Heart left ventricle (tissue), 16 donors: ENCODE data around the gene ABCG5. TPM values are rescaled to one million over a fixed set of nuclear protein-coding genes. Genes with fewer than 3 reads are reported as not detected.

Experiments
- ATAC-seq, 4 donors: fragments of 200-7000 bp; cut with Tn5 transposase; one replicate each; pipeline ENCODE4 v1.9.1; 2020 to 2022; ENCODE audit warnings: moderate library complexity in 4 of 4, mild to moderate bottlenecking in 3 of 4, moderate number of reproducible peaks in 1 of 4
- DNase-seq, 5 donors: peaks; one replicate each; pipeline ENCODE4 v3.0.0-alpha.2; 2020
- H3K27ac ChIP-seq, 12 donors: fragments of 200-600 bp; sonication (generic) in 4 of 12; one replicate each; pipeline versions ENCODE4 v1.5.0 to v1.8.0; 2016 to 2022; ENCODE audit warnings: mild to moderate bottlenecking in 2 of 12
- H3K27me3 ChIP-seq, 9 donors: fragments of 200-600 bp; sonication (generic) in 2 of 9; one replicate each; pipeline versions ENCODE4 v1.5.1 to v1.8.0; 2016 to 2022; ENCODE audit warnings: mild to moderate bottlenecking in 3 of 9
- H3K36me3 ChIP-seq, 9 donors: fragments of 200-600 bp; sonication (generic) in 2 of 9; one replicate each; pipeline versions ENCODE4 v1.5.0 to v1.8.0; 2018 to 2022; ENCODE audit warnings: mild to moderate bottlenecking in 2 of 9
- H3K4me1 ChIP-seq, 12 donors: fragments of 200-600 bp; sonication (generic) in 4 of 12; one replicate each; pipeline versions ENCODE4 v1.5.0 to v1.8.0; 2016 to 2022; ENCODE audit warnings: mild to moderate bottlenecking in 3 of 12
- H3K4me3 ChIP-seq, 12 donors: fragments of 200-600 bp; sonication (generic) in 4 of 12; one replicate each; pipeline versions ENCODE4 v1.5.0 to v1.8.0; 2017 to 2022; ENCODE audit warnings: mild to moderate bottlenecking in 9 of 12, moderate library complexity in 4 of 12
- H3K9me3 ChIP-seq, 12 donors: fragments of 200-600 bp; sonication (generic) in 4 of 12; one replicate each; pipeline versions ENCODE4 v1.5.0 to v1.8.0; 2016 to 2022; ENCODE audit warnings: mild to moderate bottlenecking in 1 of 12
- POLR2A ChIP-seq, 2 donors: fragments of 450-650 bp; IDR thresholded peaks; one replicate each; pipeline ENCODE4 v1.6.1; 2017; ENCODE audit warnings: antibody characterized with exemption in 2 of 2, mild to moderate bottlenecking in 2 of 2, moderate library complexity in 2 of 2
- WGBS, 4 donors: extraction: QIAGEN DNeasy Blood & Tissue Kit in 2 of 4; methylation state at CpG; one replicate each; pipeline versions ENCODE4 v1.1.5 to v1.1.7; 2013 to 2018; 5-methylcytosine and 5-hydroxymethylcytosine counted together
- intact Hi-C, 10 donors: fragments of 100-400 bp; cut with DNase I; formaldehyde crosslinking; loops; one replicate each; pipeline versions ENCODE4 v1.11.1 to v1.14.2; 2022
- polyA plus RNA-seq, 2 donors: library from polyadenylated mRNA; stranded (reverse); fragments of 200-250 nt; gene quantifications; one replicate each; pipeline ENCODE4 v1.2.3, GENCODE V29; 2013
- total RNA-seq, 9 donors: library from RNA; depleted of rRNA in 2 of 9; stranded (reverse); fragments of >200 nt in 2 of 9; fragmentation: NEBNext Ultra II Directional in 3 of 9; extraction: Animal tissue kit (Norgen Biotek cat#: 25700) in 3 of 9; gene quantifications; one replicate each; pipeline versions ENCODE4 v1.1.0 to v1.2.4, GENCODE V29; 2016 to 2023
- TF ChIP-seq, protein P1 (sequence below), 12 donors: fragments of 200-600 bp; sonication (generic) in 4 of 12; IDR thresholded peaks; one replicate each; pipeline versions ENCODE4 v1.5.0 to v1.8.0; 2018 to 2022; ENCODE audit warnings: antibody characterized with exemption in 12 of 12, mild to moderate bottlenecking in 5 of 12
- donor health status: ischemic (EF 13 %, LVEDD 7.1; RV severe dilation, severe dysfunction).
- donor health status: healthy with polysubstance abuse.
- donor health status: DM: no; HTN: yes; CAD: no.
- donor health status: DM: no; HTN: no; CAD: no.
- donor health status: ischemic (EF 25% LVEDD 6.9; RV normal size, moderate dysfunction).
- donor health status: ischemic (EF 25% LVEDD 5.7; RV mildly dilated, moderate dysfunction).
- donor health status: healthy.
- donor health status: DM: yes; HTN: yes; CAD: no.
- donor health status: ischemic (EF 35%, LVEDD 5.7; RV mildly dilated, moderate dysfunction).
- donor health status: nonischemic (EF 11% LVEDD 7.7; RV severe dilation, severe dysfunction).
- donor health status: DM: yes; HTN: yes; CAD: no.
- donor health status: PGD.
- donor health status: ischemic (EF 29% LVEDD 5.4; RV normal size, mild dysfunction).
- donor health status: nonischemic (EF 23%, LVEDD 6.1; RV moderate dilation, normal function).

ABCG5 gene
- total and polyA plus RNA-seq, 11 donors: not detected

DNA sequence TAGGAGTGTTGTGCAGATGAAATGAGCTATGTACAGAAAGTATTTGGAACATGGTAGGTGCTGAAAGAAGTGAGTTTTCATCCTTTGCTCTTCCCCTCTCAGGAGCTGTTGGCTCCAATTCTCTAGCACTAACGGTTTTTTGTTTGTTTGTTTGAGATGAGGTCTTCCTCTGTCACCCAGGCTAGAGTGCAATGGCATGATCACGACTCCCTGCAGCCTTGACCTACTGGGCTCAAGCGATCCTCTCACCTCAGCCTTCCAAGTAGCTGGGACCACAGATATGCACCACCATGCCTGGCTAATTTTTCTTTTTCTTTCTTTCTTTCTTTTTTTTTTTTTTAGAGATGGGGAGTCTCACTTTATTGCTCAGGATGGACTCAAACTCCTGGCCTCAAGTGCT lies 12.8 kb downstream of the ABCG5 start:
- DNase-seq (no peak), ATAC-seq (no peak)
- H3K27me3 ChIP-seq: peaks cover 0 to 21% (median 0%) of the 10 kb centered on the region in 9 donors
- TF ChIP-seq, protein P1, sequence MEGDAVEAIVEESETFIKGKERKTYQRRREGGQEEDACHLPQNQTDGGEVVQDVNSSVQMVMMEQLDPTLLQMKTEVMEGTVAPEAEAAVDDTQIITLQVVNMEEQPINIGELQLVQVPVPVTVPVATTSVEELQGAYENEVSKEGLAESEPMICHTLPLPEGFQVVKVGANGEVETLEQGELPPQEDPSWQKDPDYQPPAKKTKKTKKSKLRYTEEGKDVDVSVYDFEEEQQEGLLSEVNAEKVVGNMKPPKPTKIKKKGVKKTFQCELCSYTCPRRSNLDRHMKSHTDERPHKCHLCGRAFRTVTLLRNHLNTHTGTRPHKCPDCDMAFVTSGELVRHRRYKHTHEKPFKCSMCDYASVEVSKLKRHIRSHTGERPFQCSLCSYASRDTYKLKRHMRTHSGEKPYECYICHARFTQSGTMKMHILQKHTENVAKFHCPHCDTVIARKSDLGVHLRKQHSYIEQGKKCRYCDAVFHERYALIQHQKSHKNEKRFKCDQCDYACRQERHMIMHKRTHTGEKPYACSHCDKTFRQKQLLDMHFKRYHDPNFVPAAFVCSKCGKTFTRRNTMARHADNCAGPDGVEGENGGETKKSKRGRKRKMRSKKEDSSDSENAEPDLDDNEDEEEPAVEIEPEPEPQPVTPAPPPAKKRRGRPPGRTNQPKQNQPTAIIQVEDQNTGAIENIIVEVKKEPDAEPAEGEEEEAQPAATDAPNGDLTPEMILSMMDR (IDR thresholded peaks at IDR 0.05): no peak
- TF ChIP-seq POLR2A (IDR thresholded peaks at IDR 0.05): no peak
- H3K27ac ChIP-seq: no peak overlapping the region
- no peaks in the 10 kb centered on the region for H3K36me3 ChIP-seq
- 75 to 77% (median 77%) methylated on average over 3 of the region's 3 CpGs for WGBS, 4 donors
- no peaks in the 10 kb centered on the region for H3K9me3 ChIP-seq
- H3K4me1 ChIP-seq: no peaks in the 10 kb centered on the region
- no peak overlapping the region for H3K4me3 ChIP-seq
- intact Hi-C loops: no loop called here

DNA sequence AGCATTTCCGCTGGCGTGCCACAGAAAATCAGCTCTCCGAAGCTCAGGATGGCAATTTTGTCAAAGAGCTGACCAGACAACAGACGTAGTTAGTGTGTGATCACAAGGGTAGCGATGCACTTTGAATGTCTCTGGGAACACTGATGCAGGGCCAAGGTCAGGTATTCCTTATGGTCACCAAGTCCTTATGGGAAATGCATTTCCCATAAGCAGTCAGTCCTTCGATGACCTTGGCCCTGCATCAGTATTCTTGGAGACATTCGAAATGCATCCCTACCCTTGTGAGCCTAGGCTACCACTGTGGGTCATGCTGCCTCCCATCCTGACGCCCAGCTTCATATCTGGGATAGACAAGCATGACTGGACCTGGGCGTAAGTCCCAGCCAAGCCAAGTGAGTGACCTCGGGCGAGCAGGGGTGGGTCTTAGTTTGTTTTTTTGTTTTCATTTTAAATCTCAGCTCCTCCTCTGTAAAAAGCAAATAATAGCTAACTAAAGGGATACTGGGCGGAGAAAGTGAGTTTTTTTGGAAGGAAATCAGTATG lies 13.6 kb downstream of the ABCG5 start:
- no peaks in the 10 kb centered on the region for H3K9me3 ChIP-seq
- DNase-seq: no peak
- WGBS, 4 donors: 84 to 88% (median 86%) methylated on average over 12 of the region's 12 CpGs
- peaks cover 0 to 13% (median 0%) of the 10 kb centered on the region in 9 donors for H3K27me3 ChIP-seq
- H3K4me3 ChIP-seq: no peak overlapping the region
- H3K4me1 ChIP-seq: no peaks in the 10 kb centered on the region
- ATAC-seq: no peak
- intact Hi-C loops: no loop called here
- H3K27ac ChIP-seq: no peak overlapping the region
- no peaks in the 10 kb centered on the region for H3K36me3 ChIP-seq
- TF ChIP-seq, protein P1 (IDR thresholded peaks at IDR 0.05): no peak
- no peak for TF ChIP-seq POLR2A (IDR thresholded peaks at IDR 0.05)

DNA sequence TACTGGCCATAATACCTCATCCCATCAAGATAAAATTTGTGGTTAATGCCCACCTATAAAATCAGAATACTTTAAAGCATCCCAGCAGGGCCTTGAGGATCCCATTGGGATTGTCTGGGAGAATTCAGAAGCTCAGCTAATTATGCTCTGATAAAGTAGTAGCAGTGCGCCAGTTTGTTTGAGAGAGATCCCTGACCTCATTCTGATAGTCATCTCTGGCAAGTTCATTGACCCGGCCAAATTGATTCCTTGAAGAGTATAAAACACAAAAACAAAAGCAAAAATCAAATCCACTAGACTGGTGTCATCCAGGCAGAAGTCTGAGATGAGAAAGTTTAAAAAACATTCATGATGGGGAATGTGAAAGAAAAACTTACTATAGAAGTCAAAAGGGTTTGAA lies 14.1 kb downstream of the ABCG5 start:
- Histone ChIP-seq H3K4me3 (no peak overlapping the region), H3K27ac (no peak overlapping the region), H3K9me3 (no peaks in the 10 kb centered on the region), H3K36me3 (no peaks in the 10 kb centered on the region), H3K27me3 (peaks cover 0 to 8% (median 0%) of the 10 kb centered on the region in 9 donors), H3K4me1 (no peaks in the 10 kb centered on the region)
- intact Hi-C loops: no loop called here
- DNase-seq (no peak), ATAC-seq (no peak)
- 84 to 93% (median 91%) methylated on average over 2 of the region's 2 CpGs for WGBS, 4 donors
- no peak for TF ChIP-seq POLR2A (IDR thresholded peaks at IDR 0.05)
- TF ChIP-seq, protein P1 (IDR thresholded peaks at IDR 0.05): no peak

DNA sequence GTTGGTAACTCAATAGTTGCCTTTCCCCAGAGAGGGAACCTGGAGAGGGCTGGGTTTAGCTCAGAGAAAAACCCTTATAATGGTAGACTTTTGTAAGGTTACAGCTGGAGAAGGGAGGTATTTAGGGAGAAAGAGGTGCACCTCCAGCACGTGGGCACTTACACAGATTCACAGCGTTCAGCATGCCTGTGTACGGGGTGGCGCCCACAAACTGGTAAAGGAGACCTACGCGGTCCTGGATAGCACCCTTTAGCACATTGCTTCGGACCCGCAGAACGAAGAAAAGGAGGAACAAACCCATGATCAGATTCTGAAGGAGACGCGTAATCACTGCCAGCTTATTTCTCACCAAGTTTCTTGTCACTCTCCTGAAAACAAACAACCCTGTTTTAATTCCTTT lies 14.9 kb downstream of the ABCG5 start:
- Histone ChIP-seq H3K9me3 (no peaks in the 10 kb centered on the region), H3K36me3 (no peaks in the 10 kb centered on the region), H3K4me3 (no peak overlapping the region), H3K27me3 (peaks cover 0 to 7% (median 0%) of the 10 kb centered on the region in 9 donors), H3K27ac (no peak overlapping the region), H3K4me1 (peaks cover 0 to 5% (median 0%) of the 10 kb centered on the region in 12 donors)
- DNase-seq (no peak), ATAC-seq (no peak)
- intact Hi-C loops: no loop called here
- TF ChIP-seq, protein P1 (IDR thresholded peaks at IDR 0.05): no peak
- TF ChIP-seq POLR2A (IDR thresholded peaks at IDR 0.05): no peak
- 86 to 91% (median 90%) methylated on average over 11 of the region's 11 CpGs for WGBS, 4 donors
